Liver (tissue), 9 donors: Measurements from ENCODE around the gene SNF8. TPM values are rescaled to one million over a fixed set of nuclear protein-coding genes. Genes with fewer than 3 reads are reported as not detected.

ENCODE experiments used
- DNase-seq: peaks from one replicate; pipeline ENCODE4 v3.0.0-alpha.2; 2017; ENCODE audit warnings: low spot score
- H3K27ac ChIP-seq, 2 donors: one replicate each; pipeline ENCODE4 v1.7.0; 2013; ENCODE audit warnings: inconsistent platforms in 2 of 2, low read length in 2 of 2, control low read depth in 1 of 2, low read depth in 1 of 2, mild to moderate bottlenecking in 1 of 2
- H3K27me3 ChIP-seq, 4 donors: one replicate each; pipeline versions ENCODE4 v1.6.1 to v1.7.0; 2013; ENCODE audit warnings: low read length in 3 of 4, inconsistent platforms in 1 of 4, mild to moderate bottlenecking in 1 of 4, moderate library complexity in 1 of 4; ENCODE audit not compliant: control insufficient read depth in 4 of 4, insufficient read depth in 4 of 4
- H3K36me3 ChIP-seq, 4 donors: one replicate each; pipeline versions ENCODE4 v1.6.1 to v1.7.0; 2013; ENCODE audit warnings: low read length in 3 of 4, mild to moderate bottlenecking in 3 of 4, low read depth in 1 of 4, moderate library complexity in 1 of 4; ENCODE audit not compliant: control insufficient read depth in 4 of 4, insufficient read depth in 3 of 4
- H3K4me1 ChIP-seq, 4 donors: one replicate each; pipeline versions ENCODE4 v1.6.1 to v1.7.0; 2013; ENCODE audit warnings: low read length in 3 of 4, mild to moderate bottlenecking in 3 of 4, moderate library complexity in 1 of 4; ENCODE audit not compliant: control insufficient read depth in 4 of 4, insufficient read depth in 4 of 4
- H3K4me3 ChIP-seq, 3 donors: one replicate each; pipeline versions ENCODE4 v1.6.1 to v1.7.0; 2013; ENCODE audit warnings: low read length in 3 of 3, control low read depth in 1 of 3, low read depth in 1 of 3, mild to moderate bottlenecking in 1 of 3
- H3K9ac ChIP-seq, 2 donors: one replicate each; pipeline ENCODE4 v1.7.0; 2013; ENCODE audit warnings: low read length in 2 of 2, mild to moderate bottlenecking in 2 of 2, moderate library complexity in 2 of 2, control low read depth in 1 of 2, low read depth in 1 of 2
- H3K9me3 ChIP-seq, 4 donors: one replicate each; pipeline versions ENCODE4 v1.6.1 to v1.7.0; 2013; ENCODE audit warnings: low read length in 3 of 4; ENCODE audit not compliant: control insufficient read depth in 4 of 4
- ATF3 ChIP-seq: IDR thresholded peaks from 2 replicates; pipeline ENCODE4 v1.6.1; 2016; ENCODE audit warnings: antibody characterized with exemption
- FOXA1 ChIP-seq: IDR thresholded peaks from 2 replicates; pipeline ENCODE4 v1.6.1; 2016; ENCODE audit warnings: antibody characterized with exemption
- FOXA2 ChIP-seq: IDR thresholded peaks from 2 replicates; pipeline ENCODE4 v1.6.1; 2016; ENCODE audit warnings: antibody characterized with exemption
- GABPA ChIP-seq, 2 donors: IDR thresholded peaks in 1 of 2; conservative IDR thresholded peaks in 1 of 2; 2 replicates each; pipeline ENCODE4 v1.6.1; 2016; ENCODE audit warnings: antibody characterized with exemption in 2 of 2, mild to moderate bottlenecking in 1 of 2, moderate library complexity in 1 of 2
- HNF4A ChIP-seq, 2 donors: conservative IDR thresholded peaks; 2 replicates each; pipeline ENCODE4 v1.6.1; 2016; ENCODE audit warnings: antibody characterized with exemption in 2 of 2, mild to moderate bottlenecking in 2 of 2
- JUND ChIP-seq, 2 donors: IDR thresholded peaks; 2 replicates each; pipeline ENCODE4 v1.6.1; 2016; ENCODE audit warnings: antibody characterized with exemption in 2 of 2
- MAX ChIP-seq: IDR thresholded peaks from 2 replicates; pipeline ENCODE4 v1.6.1; 2016; ENCODE audit warnings: antibody characterized with exemption
- REST ChIP-seq: IDR thresholded peaks from 2 replicates; pipeline ENCODE4 v1.6.1; 2016; ENCODE audit warnings: antibody characterized with exemption, mild to moderate bottlenecking
- RXRA ChIP-seq, 2 donors: IDR thresholded peaks; 2 replicates each; pipeline ENCODE4 v1.6.1; 2017 to 2018; ENCODE audit warnings: antibody characterized with exemption in 2 of 2, mild to moderate bottlenecking in 1 of 2
- SP1 ChIP-seq: IDR thresholded peaks from 2 replicates; pipeline ENCODE4 v1.6.1; 2018; ENCODE audit warnings: antibody characterized with exemption, mild to moderate bottlenecking
- TAF1 ChIP-seq: conservative IDR thresholded peaks from 2 replicates; pipeline ENCODE4 v1.6.1; 2016; ENCODE audit warnings: antibody characterized with exemption, mild to moderate bottlenecking
- YY1 ChIP-seq: IDR thresholded peaks from 2 replicates; pipeline ENCODE4 v1.6.1; 2016; ENCODE audit warnings: antibody characterized with exemption, mild to moderate bottlenecking
- ZBTB33 ChIP-seq: IDR thresholded peaks from 2 replicates; pipeline ENCODE4 v1.6.1; 2016; ENCODE audit warnings: antibody characterized with exemption
- WGBS: extraction: QIAGEN DNeasy Blood & Tissue Kit; methylation state at CpG from one replicate; pipeline ENCODE4 v1.1.7; 2013; 5-methylcytosine and 5-hydroxymethylcytosine counted together
- polyA plus RNA-seq, 2 donors: library from polyadenylated mRNA; stranded (reverse) in 1 of 2; unstranded in 1 of 2; fragments of 200-250 nt in 1 of 2; fragments of >200 nt in 1 of 2; fragmentation: Nextera tagmentation in 1 of 2; extraction: Ambion mirVana in 1 of 2; gene quantifications; one replicate each; pipeline versions ENCODE4 v1.2.1 to v1.2.3, GENCODE V29; 2013 to 2015
- total RNA-seq, 2 donors: library from RNA; depleted of rRNA; stranded (reverse); fragments of >200 nt; gene quantifications; one replicate each; pipeline ENCODE4 v1.2.3, GENCODE V29; 2014
- donor health status: healthy.
- donor health status: healthy.
- donor health status: healthy.
- donor health status: healthy.
- donor health status: healthy.

The SNF8 gene
- total and polyA plus RNA-seq, 4 donors: 40.5 to 78.2 (median 60.8) TPM

GRCh38 chr17:48985436-48986245 lies 41.0 kb upstream of the SNF8 start (continued):
- no peak for TF ChIP-seq REST
- no peak for TF ChIP-seq MAX
- TF ChIP-seq RXRA (IDR thresholded peaks at IDR 0.05): no peak
- TF ChIP-seq FOXA2: no peak
- no peak for TF ChIP-seq TAF1

GRCh38 chr17:48981927-48982539 lies 37.4 kb upstream of the SNF8 start:
- H3K4me3 ChIP-seq: no peak overlapping the region
- peaks cover 0 to 2% (median 0%) of the 10 kb centered on the region in 4 donors for H3K27me3 ChIP-seq
- TF ChIP-seq SP1: no peak
- no peak for TF ChIP-seq ATF3
- no peak for TF ChIP-seq HNF4A (conservative IDR thresholded peaks at IDR 0.05)
- H3K27ac ChIP-seq: no peak overlapping the region
- no peak overlapping the region for H3K9ac ChIP-seq
- no peaks in the 10 kb centered on the region for H3K36me3 ChIP-seq
- H3K4me1 ChIP-seq: no peaks in the 10 kb centered on the region
- H3K9me3 ChIP-seq: peaks cover 0 to 3% (median under 1%) of the 10 kb centered on the region in 4 donors
- no peak for DNase-seq
- 76% methylated on average over 3 of the region's 3 CpGs for WGBS

GRCh38 chr17:48973806-48974205 lies 29.2 kb upstream of the SNF8 start:
- WGBS: 72% methylated on average over 3 of the region's 3 CpGs
- Histone ChIP-seq H3K9ac (no peak overlapping the region), H3K27me3 (peaks cover 0 to 6% (median 0%) of the 10 kb centered on the region in 4 donors), H3K36me3 (no peaks in the 10 kb centered on the region), H3K4me1 (no peaks in the 10 kb centered on the region), H3K9me3 (no peaks in the 10 kb centered on the region), H3K4me3 (no peak overlapping the region), H3K27ac (no peak overlapping the region)
- TF ChIP-seq FOXA2 (no peak), YY1 (no peak), GABPA (IDR thresholded peaks at IDR 0.05 in 1 of 2, conservative IDR thresholded peaks at IDR 0.05 in 1 of 2) (no peak), JUND (IDR thresholded peaks at IDR 0.05) (no peak), ZBTB33 (no peak), FOXA1 (no peak), SP1 (no peak)
- no peak for DNase-seq
